MM.1S (cell line): ENCODE data around the gene MS4A8.
"Not testable (repeated sequence)": the region's sequence is repeated elsewhere in the genome, so short reads cannot be mapped to it uniquely, and the experiment has no call there.

Experiments
- DNase-seq: peaks from one replicate; pipeline ENCODE4 v3.0.0-alpha.2; 2015
- H2AFZ ChIP-seq: fragments of 300-600 bp; sonication (generic); 2 replicates; pipeline ENCODE4 v1.6.0; 2016; ENCODE audit warnings: antibody characterized with exemption, low read length
- H3F3A ChIP-seq: fragments of 300-600 bp; sonication (generic); 2 replicates; pipeline ENCODE4 v1.6.1; 2016; ENCODE audit warnings: mild to moderate bottlenecking, antibody characterized with exemption, low read length, moderate library complexity, mixed read lengths; ENCODE audit not compliant: insufficient read depth
- H3K27ac ChIP-seq: fragments of 300-600 bp; sonication (generic); 2 replicates; pipeline ENCODE4 v1.5.1; 2016; ENCODE audit warnings: mild to moderate bottlenecking, low read length
- H3K27me3 ChIP-seq: fragments of 300-600 bp; sonication (generic); replicated peaks from 2 replicates; pipeline ENCODE4 v1.6.0; 2016; ENCODE audit warnings: low read length; ENCODE audit not compliant: insufficient read depth
- H3K36me3 ChIP-seq: fragments of 300-600 bp; sonication (generic); replicated peaks from 2 replicates; pipeline ENCODE4 v1.6.1; 2016; ENCODE audit warnings: mild to moderate bottlenecking, low read length, mixed read lengths; ENCODE audit not compliant: insufficient read depth
- H3K4me1 ChIP-seq: fragments of 300-600 bp; sonication (generic); 2 replicates; pipeline ENCODE4 v1.6.1; 2016; ENCODE audit warnings: low read length, mixed read lengths
- H3K4me2 ChIP-seq: fragments of 300-600 bp; sonication (generic); 2 replicates; pipeline ENCODE4 v1.6.0; 2016; ENCODE audit warnings: low read depth, low read length
- H3K4me3 ChIP-seq: fragments of 300-600 bp; sonication (generic); 2 replicates; pipeline ENCODE4 v1.5.1; 2016; ENCODE audit warnings: low read length, mixed read lengths
- H3K79me2 ChIP-seq: fragments of 300-600 bp; sonication (generic); 2 replicates; pipeline ENCODE4 v1.6.1; 2016; ENCODE audit warnings: mixed run types, low read length, mixed read lengths
- H3K9ac ChIP-seq: fragments of 300-600 bp; sonication (generic); 2 replicates; pipeline ENCODE4 v1.6.1; 2016; ENCODE audit warnings: low read length, mixed read lengths
- H3K9me2 ChIP-seq: fragments of 300-600 bp; sonication (generic); replicated peaks from 2 replicates; pipeline ENCODE4 v1.6.1; 2016; ENCODE audit warnings: mild to moderate bottlenecking, low read length, mixed read lengths; ENCODE audit not compliant: insufficient read depth
- H3K9me3 ChIP-seq: fragments of 300-600 bp; sonication (generic); replicated peaks from 2 replicates; pipeline ENCODE4 v1.6.1; 2016; ENCODE audit warnings: mild to moderate bottlenecking, low read length, mixed read lengths; ENCODE audit not compliant: insufficient read depth
- H4K20me1 ChIP-seq: fragments of 300-600 bp; sonication (generic); 2 replicates; pipeline ENCODE4 v1.6.1; 2016; ENCODE audit warnings: mild to moderate bottlenecking, low read length, moderate library complexity, mixed read lengths; ENCODE audit not compliant: insufficient read depth
- EZH2 ChIP-seq: fragments of 300-600 bp; sonication (generic); optimal IDR thresholded peaks from 2 replicates; pipeline ENCODE3; 2017; ENCODE audit warnings: low read depth, mild to moderate bottlenecking, antibody characterized with exemption, low read length, mixed read lengths
- EZH2phosphoT487 ChIP-seq: fragments of 300-600 bp; sonication (generic); IDR thresholded peaks from 2 replicates; pipeline ENCODE4 v1.6.1; 2018; ENCODE audit warnings: antibody characterized with exemption, low read length
- TF ChIP-seq, protein P1 (sequence below): fragments of 300-600 bp; sonication (generic); IDR thresholded peaks from 2 replicates; pipeline ENCODE4 v1.5.1; 2016; ENCODE audit warnings: antibody characterized with exemption, low read length, mixed read lengths

The MS4A8 gene

DNA sequence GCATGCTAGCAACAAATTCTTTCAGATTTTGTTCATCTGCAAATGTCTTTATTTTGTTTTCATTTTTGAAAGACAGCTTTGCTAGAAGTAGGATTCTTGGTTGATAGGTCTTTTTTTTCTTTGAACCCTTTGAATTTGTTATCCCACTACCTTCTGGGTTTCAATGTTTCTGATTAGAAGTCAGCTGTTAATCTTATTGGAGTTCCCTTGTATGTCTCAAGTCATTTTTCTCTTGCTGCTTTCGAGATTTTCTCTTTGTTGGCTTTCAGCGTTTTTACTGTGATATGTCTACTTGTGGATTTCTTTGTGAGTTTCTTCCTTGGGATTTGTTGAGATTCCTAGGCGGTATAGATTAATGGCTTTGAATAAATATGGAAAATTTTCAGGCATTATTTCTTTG is 27.2 kb upstream of the MS4A8 start:
- H3K4me1 ChIP-seq: no peaks in the 10 kb centered on the region
- H3K9me3 ChIP-seq: no peaks in the 10 kb centered on the region
- no peak overlapping the region for H3K4me3 ChIP-seq
- no peaks in the 10 kb centered on the region for H3K27me3 ChIP-seq
- no peaks in the 10 kb centered on the region for H4K20me1 ChIP-seq
- no peak overlapping the region for H3K9ac ChIP-seq
- H3K27ac ChIP-seq: no peak overlapping the region
- no peak overlapping the region for H3K4me2 ChIP-seq
- no peaks in the 10 kb centered on the region for H3K36me3 ChIP-seq
- TF ChIP-seq, protein P1, sequence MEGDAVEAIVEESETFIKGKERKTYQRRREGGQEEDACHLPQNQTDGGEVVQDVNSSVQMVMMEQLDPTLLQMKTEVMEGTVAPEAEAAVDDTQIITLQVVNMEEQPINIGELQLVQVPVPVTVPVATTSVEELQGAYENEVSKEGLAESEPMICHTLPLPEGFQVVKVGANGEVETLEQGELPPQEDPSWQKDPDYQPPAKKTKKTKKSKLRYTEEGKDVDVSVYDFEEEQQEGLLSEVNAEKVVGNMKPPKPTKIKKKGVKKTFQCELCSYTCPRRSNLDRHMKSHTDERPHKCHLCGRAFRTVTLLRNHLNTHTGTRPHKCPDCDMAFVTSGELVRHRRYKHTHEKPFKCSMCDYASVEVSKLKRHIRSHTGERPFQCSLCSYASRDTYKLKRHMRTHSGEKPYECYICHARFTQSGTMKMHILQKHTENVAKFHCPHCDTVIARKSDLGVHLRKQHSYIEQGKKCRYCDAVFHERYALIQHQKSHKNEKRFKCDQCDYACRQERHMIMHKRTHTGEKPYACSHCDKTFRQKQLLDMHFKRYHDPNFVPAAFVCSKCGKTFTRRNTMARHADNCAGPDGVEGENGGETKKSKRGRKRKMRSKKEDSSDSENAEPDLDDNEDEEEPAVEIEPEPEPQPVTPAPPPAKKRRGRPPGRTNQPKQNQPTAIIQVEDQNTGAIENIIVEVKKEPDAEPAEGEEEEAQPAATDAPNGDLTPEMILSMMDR: no peak
- no peak for TF ChIP-seq EZH2phosphoT487
- no peak for TF ChIP-seq EZH2
- no peaks in the 10 kb centered on the region for H3K9me2 ChIP-seq
- no peak overlapping the region for H2AFZ ChIP-seq
- H3F3A ChIP-seq: no peaks in the 10 kb centered on the region
- H3K79me2 ChIP-seq: no peaks in the 10 kb centered on the region
- DNase-seq: no peak

DNA sequence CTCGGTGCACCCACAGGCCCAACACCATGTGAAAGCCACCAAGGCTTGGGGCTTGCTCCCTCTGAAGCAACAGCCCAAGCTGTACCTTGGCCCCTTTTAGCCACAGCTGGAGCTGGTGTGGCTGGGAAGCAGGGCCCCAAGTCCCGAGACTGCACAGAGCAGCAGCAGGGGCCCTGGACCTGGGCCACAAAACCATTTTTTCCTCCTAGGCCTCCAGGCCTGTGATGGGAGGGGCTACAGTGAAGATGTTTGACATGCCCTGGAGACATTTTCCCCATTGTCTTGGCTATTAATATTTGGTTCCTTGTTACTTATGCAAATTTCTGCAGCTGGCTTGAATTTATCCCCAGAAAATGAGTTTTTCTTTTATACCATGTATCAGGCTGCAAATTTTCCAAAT is 21.2 kb upstream of the MS4A8 start:
- not testable (repeated sequence) for DNase-seq, H3K4me3 ChIP-seq, H3K4me2 ChIP-seq, H3K27ac ChIP-seq, H3K4me1 ChIP-seq, H3K9me3 ChIP-seq, H3K9me2 ChIP-seq, H3K9ac ChIP-seq, H3K27me3 ChIP-seq, H3K79me2 ChIP-seq, H2AFZ ChIP-seq, H4K20me1 ChIP-seq, H3K36me3 ChIP-seq, H3F3A ChIP-seq

GRCh38 chr11:60679879-60680278 is 19.5 kb upstream of the MS4A8 start:
- Histone ChIP-seq H3K4me1 (0 out of 2 replicates have a peak, but pooled peaks cover 8% of the 10 kb centered on the region), H3K4me3 (no peak overlapping the region), H4K20me1 (no peaks in the 10 kb centered on the region), H3K9me3 (no peaks in the 10 kb centered on the region), H2AFZ (no peak overlapping the region), H3K36me3 (no peaks in the 10 kb centered on the region), H3F3A (peaks cover 6% of the 10 kb centered on the region; the same call in 1 of the 2 replicates), H3K27me3 (no peaks in the 10 kb centered on the region), H3K27ac (no peak overlapping the region), H3K9ac (no peak overlapping the region), H3K9me2 (no peaks in the 10 kb centered on the region; the same call in 1 of the 2 replicates), H3K4me2 (no peak overlapping the region), H3K79me2 (no peaks in the 10 kb centered on the region)
- TF ChIP-seq EZH2phosphoT487: no peak
- TF ChIP-seq, protein P1: no peak
- TF ChIP-seq EZH2: no peak
- DNase-seq: no peak

DNA sequence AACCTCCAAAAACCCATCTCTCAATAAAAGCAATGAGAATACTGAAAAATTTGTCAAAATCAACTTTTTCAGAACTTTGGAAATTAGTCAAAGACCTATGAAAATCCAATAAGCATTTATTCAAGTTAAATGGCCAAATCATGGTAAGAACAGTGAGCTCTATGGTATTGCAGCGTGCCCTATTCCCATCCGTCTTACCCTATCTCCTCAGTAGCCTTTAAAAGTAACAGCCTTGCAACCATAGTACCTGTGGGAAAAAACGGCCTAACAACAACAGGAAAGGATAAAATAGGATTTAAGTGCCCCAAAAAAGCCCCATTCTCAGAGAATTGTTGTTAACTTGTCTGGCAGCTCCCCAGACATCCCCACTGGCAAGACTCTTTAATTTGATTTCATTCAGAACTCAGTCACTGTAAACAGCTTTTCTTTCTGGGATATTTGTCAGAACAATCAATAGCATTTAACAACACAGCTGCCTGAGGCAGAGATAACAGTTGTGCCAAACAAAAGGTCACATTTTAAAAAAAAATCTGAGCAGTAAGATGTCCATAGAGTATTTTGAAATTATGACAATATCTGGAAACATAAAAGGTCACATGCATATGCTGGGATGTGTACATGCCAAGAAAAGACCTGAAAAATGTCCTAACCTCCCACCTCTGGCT is 18.8 kb upstream of the MS4A8 start:
- no peak for DNase-seq
- Histone ChIP-seq H2AFZ (no peak overlapping the region), H3K9ac (no peak overlapping the region), H3K27me3 (no peaks in the 10 kb centered on the region), H3K9me3 (no peaks in the 10 kb centered on the region), H3K79me2 (no peaks in the 10 kb centered on the region), H4K20me1 (no peaks in the 10 kb centered on the region), H3K27ac (no peak overlapping the region), H3K9me2 (no peaks in the 10 kb centered on the region; the same call in 1 of the 2 replicates), H3K4me1 (0 out of 2 replicates have a peak, but pooled peaks cover 8% of the 10 kb centered on the region), H3F3A (peaks cover 6% of the 10 kb centered on the region; the same call in 1 of the 2 replicates), H3K4me2 (no peak overlapping the region), H3K36me3 (no peaks in the 10 kb centered on the region), H3K4me3 (no peak overlapping the region)
- no peak for TF ChIP-seq EZH2
- TF ChIP-seq, protein P1: no peak
- TF ChIP-seq EZH2phosphoT487: no peak

DNA sequence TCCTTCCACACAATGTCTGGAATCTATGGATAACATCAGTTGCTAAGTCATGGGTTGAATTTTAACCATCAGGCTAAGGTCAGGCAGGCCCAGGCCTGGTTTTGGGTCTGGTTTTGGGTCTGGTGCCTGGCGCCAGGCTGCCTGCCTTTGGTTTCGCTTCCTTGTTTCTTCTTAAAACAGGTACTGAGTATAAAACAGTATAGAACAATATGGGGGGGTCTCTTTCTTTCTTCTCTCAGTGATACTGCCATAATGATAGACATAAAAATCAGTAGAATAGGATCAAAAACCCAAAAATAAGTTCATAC is 14.9 kb upstream of the MS4A8 start:
- H4K20me1 ChIP-seq, H3K79me2 ChIP-seq, H3K9me2 ChIP-seq, H3F3A ChIP-seq, H3K4me3 ChIP-seq, H3K9me3 ChIP-seq, H3K9ac ChIP-seq, H3K27ac ChIP-seq, H3K4me1 ChIP-seq, H3K27me3 ChIP-seq, H3K36me3 ChIP-seq: not testable (repeated sequence)
- peak overlapping the region; percentile 61; the same call in 1 of the 2 replicates for H3K4me2 ChIP-seq
- peak overlapping the region; percentile 49; the same call in 1 of the 2 replicates for H2AFZ ChIP-seq
- DNase-seq: peak; percentile 7
